ENCODE measurements around the gene GHDC.
"Not testable (repeated sequence)": the region's sequence is repeated elsewhere in the genome, so short reads cannot be mapped to it uniquely, and the experiment has no call there.

GHDC gene

DNA sequence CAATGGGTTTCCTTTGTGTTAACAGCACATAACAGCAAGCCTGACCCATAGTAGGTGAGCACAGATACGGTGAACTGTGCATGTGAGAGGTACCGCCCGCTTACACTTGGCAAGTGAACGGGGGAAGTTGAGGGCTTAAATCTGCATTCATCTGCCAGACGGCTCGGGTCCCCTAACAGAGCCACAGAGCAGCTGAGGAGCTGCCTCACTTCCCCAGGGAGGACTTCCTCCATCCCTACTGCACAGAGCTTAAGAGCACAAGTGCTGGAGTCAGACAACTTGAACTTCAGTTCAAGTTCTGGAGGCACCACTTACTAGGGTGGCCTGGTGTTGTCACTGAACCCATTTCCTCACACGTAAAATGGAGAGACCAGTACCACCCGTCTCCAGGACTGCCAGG is 52.9 kb downstream of the GHDC start:
- Histone ChIP-seq H3K9me3 (ENCODE audit: control insufficient read depth, low read length) (no peaks in the 10 kb centered on the region), H3K4me1 (ENCODE audit: control insufficient read depth, insufficient read depth, low read length) (peaks cover 42% of the 10 kb centered on the region), H3K27me3 (replicated peaks; ENCODE audit: control insufficient read depth, insufficient read depth, low read length) (no peaks in the 10 kb centered on the region), H3K36me3 (ENCODE audit: control insufficient read depth, insufficient read depth, low read length, severe bottlenecking) (peaks cover 21% of the 10 kb centered on the region), H3K9ac (ENCODE audit: low read length) (no peak overlapping the region), H3K4me3 (ENCODE audit: low read length) (no peak overlapping the region)
- DNase-seq (ENCODE audit: low read depth), result no peak

DNA sequence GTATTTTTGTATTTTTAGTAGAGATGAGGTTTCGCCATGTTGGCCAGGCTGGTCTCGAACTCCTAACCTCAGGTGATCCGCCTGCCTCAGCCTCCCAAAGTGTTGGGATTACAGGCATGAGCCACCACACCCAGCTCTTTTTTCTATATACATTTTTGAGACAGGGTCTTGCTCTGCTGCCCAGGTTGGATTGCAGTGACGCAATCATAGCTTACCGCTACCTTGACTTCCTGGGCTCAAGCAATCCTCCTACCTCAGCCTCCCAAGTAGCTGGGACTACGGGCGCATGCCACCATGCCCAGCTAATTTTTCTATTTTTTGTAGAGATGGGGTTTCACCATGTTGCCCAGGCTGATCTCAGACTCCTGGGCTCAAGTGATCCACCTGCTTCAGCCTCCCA is 53.6 kb downstream of the GHDC start:
- H3K36me3 ChIP-seq (ENCODE audit: control insufficient read depth, insufficient read depth, low read length, severe bottlenecking), result peaks cover 28% of the 10 kb centered on the region
- H3K4me1 ChIP-seq (ENCODE audit: control insufficient read depth, insufficient read depth, low read length), result peaks cover 49% of the 10 kb centered on the region
- not testable (repeated sequence) for H3K9me3 ChIP-seq (ENCODE audit: control insufficient read depth, low read length); DNase-seq (ENCODE audit: low read depth); H3K9ac ChIP-seq (ENCODE audit: low read length); H3K27me3 ChIP-seq (replicated peaks; ENCODE audit: control insufficient read depth, insufficient read depth, low read length); H3K4me3 ChIP-seq (ENCODE audit: low read length)

Measured in adipocyte (in vitro differentiated cells).